C4-2B (cell line): Measurements from ENCODE around the gene CACNA2D3.

ENCODE experiments used
- CTCF ChIP-seq: fragments of 450-650 bp; conservative IDR thresholded peaks from 2 replicates; pipeline ENCODE4 v1.5.1; 2017; ENCODE audit warnings: mild to moderate bottlenecking
- ZFX ChIP-seq: fragments of 450-650 bp; IDR thresholded peaks from 2 replicates; pipeline ENCODE4 v1.6.1; 2017

GRCh38 chr3:54556630-54557029 is 434.3 kb downstream of the CACNA2D3 start:
- TF ChIP-seq CTCF (no peak), ZFX (no peak)
